ENCODE results near the gene ATP8A2.

The ATP8A2 gene

DNA sequence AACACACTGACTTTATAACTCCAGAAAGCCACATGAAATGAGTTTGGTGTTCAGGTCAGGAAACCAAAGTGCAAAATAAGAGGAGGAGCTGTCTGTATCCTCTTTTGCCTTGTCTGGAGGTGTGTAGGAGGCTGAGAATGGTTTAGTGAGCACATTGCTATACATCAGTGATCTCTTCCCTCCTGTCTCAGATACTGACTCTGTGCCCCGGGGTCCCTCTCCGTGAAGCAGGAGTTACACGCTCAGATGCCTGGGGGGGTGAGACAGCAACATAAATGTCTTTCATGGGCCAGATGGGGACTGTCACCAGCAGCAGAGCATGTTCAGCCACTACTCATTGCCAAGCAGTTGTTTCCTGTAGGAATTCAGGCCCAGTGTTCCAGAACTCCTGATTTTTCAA is 285.4 kb downstream of the ATP8A2 start:
- TF ChIP-seq, protein P1, sequence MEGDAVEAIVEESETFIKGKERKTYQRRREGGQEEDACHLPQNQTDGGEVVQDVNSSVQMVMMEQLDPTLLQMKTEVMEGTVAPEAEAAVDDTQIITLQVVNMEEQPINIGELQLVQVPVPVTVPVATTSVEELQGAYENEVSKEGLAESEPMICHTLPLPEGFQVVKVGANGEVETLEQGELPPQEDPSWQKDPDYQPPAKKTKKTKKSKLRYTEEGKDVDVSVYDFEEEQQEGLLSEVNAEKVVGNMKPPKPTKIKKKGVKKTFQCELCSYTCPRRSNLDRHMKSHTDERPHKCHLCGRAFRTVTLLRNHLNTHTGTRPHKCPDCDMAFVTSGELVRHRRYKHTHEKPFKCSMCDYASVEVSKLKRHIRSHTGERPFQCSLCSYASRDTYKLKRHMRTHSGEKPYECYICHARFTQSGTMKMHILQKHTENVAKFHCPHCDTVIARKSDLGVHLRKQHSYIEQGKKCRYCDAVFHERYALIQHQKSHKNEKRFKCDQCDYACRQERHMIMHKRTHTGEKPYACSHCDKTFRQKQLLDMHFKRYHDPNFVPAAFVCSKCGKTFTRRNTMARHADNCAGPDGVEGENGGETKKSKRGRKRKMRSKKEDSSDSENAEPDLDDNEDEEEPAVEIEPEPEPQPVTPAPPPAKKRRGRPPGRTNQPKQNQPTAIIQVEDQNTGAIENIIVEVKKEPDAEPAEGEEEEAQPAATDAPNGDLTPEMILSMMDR (IDR thresholded peaks at IDR 0.05): no peak

DNA sequence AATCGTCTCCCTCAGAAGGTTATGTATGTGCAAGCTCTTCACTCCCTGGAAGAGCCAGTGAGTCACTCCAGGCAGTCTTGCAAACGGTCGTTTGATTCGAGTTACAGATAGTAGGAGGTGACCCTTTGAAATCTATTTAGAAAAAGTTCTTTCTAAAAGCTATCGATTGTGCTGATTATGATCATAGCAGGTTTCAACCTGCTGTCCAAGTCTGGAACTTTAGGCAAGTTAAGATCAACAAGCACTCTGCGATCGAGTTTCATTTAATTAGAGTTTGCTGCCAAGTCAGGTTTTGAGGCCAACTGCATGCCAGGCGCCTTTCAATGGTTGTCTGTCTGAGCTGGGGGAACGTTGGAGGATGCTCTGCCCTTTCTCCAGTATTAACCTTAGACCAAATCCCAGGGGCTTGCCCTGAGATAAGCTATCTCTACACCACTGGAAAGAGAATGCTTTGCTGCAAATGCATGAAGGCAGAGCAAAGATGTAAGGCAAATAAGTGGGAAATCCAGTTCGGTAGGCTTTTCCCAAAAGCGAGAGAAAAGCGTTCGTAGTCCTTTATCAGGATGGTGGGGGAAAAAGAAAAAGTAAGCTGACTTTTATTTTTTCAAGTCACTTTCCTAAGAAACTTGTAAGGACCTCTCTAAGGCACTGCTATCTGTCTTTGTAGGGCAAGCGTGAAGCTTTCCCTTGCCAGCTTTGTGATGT is 287.5 kb downstream of the ATP8A2 start:
- Histone ChIP-seq H3K27ac (no peak overlapping the region), H3K4me3 (no peak overlapping the region)
- DNase-seq (ENCODE audit: low spot score): no peak
- TF ChIP-seq, protein P1 (IDR thresholded peaks at IDR 0.05): no peak

More for the DNA sequence above, 285.4 kb downstream of the ATP8A2 start:
- DNase-seq (ENCODE audit: low spot score): no peak
- no peak overlapping the region for H3K4me3 ChIP-seq
- no peak overlapping the region for H3K27ac ChIP-seq

DNA sequence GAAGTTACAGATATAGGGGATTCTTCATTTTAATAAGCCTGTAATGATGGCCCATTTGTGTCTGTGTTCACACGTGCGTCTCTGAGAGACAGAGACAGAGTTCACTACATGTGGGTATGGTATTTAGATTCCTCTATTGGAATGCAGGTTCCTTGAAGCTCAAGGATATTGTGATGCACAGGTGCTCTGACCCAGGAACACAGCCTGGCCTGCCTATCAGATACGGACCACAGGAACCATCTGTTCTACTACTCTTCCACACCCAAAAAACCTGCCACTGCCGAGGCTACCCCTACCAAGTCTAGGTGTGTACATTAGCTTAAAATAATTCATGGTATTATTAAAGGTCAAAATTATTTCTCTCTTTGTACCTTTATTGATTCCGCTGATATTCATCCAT is 289.2 kb downstream of the ATP8A2 start:
- DNase-seq (ENCODE audit: low spot score): no peak
- TF ChIP-seq, protein P1 (IDR thresholded peaks at IDR 0.05): no peak
- Histone ChIP-seq H3K4me3 (no peak overlapping the region), H3K27ac (no peak overlapping the region)

DNA sequence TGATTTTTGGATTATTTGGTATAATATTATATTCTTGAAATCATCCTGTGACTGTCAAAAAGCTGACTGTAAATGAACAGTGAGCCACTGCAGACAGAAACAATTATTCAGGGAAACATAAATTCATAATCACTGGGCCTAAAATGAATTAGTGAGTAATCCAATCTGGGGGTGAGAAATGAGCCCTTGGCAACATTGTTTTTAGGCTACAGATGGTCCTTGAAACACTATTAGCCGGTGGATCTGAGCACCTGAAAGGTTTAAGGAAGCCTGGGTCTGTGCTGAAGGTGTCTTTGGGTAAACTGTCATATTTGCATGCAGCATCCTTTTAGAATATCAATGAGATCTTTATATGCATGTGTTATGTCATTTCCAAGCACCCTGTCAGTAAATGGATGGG is 290.7 kb downstream of the ATP8A2 start:
- no peak overlapping the region for H3K4me3 ChIP-seq
- no peak for DNase-seq (ENCODE audit: low spot score)

DNA sequence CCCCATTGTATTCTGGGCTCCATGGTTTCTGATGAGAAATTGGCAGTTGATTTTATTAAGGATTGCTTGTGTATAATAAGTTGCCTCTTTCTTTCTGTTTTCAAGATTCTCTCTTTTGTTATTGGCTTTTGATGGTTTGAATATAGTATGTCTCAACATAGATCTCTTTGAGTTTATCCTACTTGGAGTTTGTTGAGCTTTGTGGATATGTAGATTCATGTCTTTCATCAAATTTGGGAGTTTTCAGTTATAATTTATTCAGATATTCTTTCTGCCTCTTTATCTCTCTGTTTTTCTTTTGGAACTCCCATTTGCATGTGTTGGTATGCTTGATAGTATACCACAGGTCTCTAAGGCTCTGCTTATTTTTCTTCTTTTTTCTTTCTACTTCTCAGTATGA is 296.6 kb downstream of the ATP8A2 start:
- no peak overlapping the region for H3K4me3 ChIP-seq
- TF ChIP-seq, protein P1 (IDR thresholded peaks at IDR 0.05): no peak

More for the DNA sequence above, 290.7 kb downstream of the ATP8A2 start:
- H3K27ac ChIP-seq: no peak overlapping the region
- TF ChIP-seq, protein P1 (IDR thresholded peaks at IDR 0.05): no peak

DNA sequence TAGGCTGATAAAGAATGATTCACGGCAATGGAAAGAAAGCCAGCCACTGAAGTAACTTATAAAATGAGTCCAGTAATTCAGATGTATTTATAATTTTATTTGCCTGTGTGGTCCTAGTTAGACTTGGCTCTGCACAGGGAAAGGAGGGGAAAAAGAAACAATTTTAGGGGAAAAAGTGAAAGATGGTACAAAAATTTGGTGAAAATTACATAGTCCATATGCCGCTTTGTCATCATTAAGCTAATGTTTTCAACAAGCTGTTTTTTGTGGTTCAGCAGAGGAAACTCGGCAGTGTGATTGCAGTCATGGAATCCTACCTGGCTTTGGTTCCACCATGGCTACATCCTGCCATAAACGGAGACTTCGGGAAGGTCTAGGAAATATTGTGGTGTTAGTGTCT is 301.9 kb downstream of the ATP8A2 start:
- no peak overlapping the region for H3K27ac ChIP-seq
- no peak overlapping the region for H3K4me3 ChIP-seq

More for the DNA sequence above, 296.6 kb downstream of the ATP8A2 start:
- no peak overlapping the region for H3K27ac ChIP-seq
- DNase-seq (ENCODE audit: low spot score): no peak

DNA sequence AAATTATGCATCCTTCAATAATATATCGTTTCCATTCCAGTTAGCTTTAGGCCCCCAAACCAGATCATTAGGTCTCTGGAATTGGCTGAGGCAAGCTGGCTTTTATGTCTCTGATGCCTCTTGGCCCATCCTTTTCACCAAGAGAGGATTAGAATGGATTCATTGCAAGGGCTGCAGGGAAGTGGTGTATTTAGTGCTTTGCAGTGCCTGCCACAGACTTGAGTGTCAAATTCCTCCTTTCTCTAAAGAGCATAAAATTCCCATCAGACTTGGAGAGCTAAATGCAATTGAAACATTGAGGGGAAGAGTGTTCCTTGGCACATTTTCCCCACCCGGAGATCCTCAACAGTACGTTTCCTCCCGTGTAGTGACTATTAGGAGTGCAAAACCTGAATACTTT is 302.6 kb downstream of the ATP8A2 start:
- no peak for DNase-seq (ENCODE audit: low spot score)
- H3K4me3 ChIP-seq: no peak overlapping the region
- TF ChIP-seq, protein P1 (IDR thresholded peaks at IDR 0.05): no peak
- H3K27ac ChIP-seq: no peak overlapping the region

More for the DNA sequence above, 301.9 kb downstream of the ATP8A2 start:
- no peak for DNase-seq (ENCODE audit: low spot score)
- TF ChIP-seq, protein P1 (IDR thresholded peaks at IDR 0.05): no peak

Data from coronary artery (tissue), 2 donors.